Trophoblast cell (in vitro differentiated cells and primary cell): ENCODE data around the gene SCD5. TPM values are rescaled to one million over a fixed set of nuclear protein-coding genes. Genes with fewer than 3 reads are reported as not detected.
A peak's percentile ranks its signal among the peaks of the same experiment; 100 is the strongest.

Experiments
- DNase-seq, 2 donors: peaks; one replicate each; pipeline ENCODE4 v3.0.0-alpha.2; 2016
- H2AFZ ChIP-seq: 2 replicates; pipeline ENCODE4 v1.6.1; 2013; ENCODE audit warnings: low read length, moderate library complexity, mild to moderate bottlenecking; ENCODE audit not compliant: insufficient read depth, poor library complexity
- H2AK5ac ChIP-seq: 2 replicates; pipeline ENCODE4 v1.6.1; 2013; ENCODE audit warnings: mild to moderate bottlenecking, low read length
- H2BK120ac ChIP-seq: 2 replicates; pipeline ENCODE4 v1.6.1; 2013; ENCODE audit warnings: low read length, mild to moderate bottlenecking, moderate library complexity; ENCODE audit not compliant: insufficient read depth, poor library complexity
- H2BK12ac ChIP-seq: 2 replicates; pipeline ENCODE4 v1.6.1; 2013; ENCODE audit warnings: mild to moderate bottlenecking, low read length, moderate library complexity
- H2BK5ac ChIP-seq: 2 replicates; pipeline ENCODE4 v1.6.1; 2013; ENCODE audit warnings: low read length, low read depth, moderate library complexity, mild to moderate bottlenecking; ENCODE audit not compliant: poor library complexity
- H3K14ac ChIP-seq: 2 replicates; pipeline ENCODE4 v1.6.1; 2013; ENCODE audit warnings: mild to moderate bottlenecking, low read length
- H3K18ac ChIP-seq: 2 replicates; pipeline ENCODE4 v1.6.1; 2013; ENCODE audit warnings: mild to moderate bottlenecking, low read length
- H3K23ac ChIP-seq: 2 replicates; pipeline ENCODE4 v1.6.1; 2013; ENCODE audit warnings: low read length
- H3K27ac ChIP-seq: 2 replicates; pipeline ENCODE4 v1.5.1; 2013; ENCODE audit warnings: low read depth, mild to moderate bottlenecking, inconsistent platforms, low read length, moderate library complexity
- H3K27me3 ChIP-seq: 2 replicates; pipeline ENCODE4 v1.6.1; 2013; ENCODE audit warnings: inconsistent platforms, mild to moderate bottlenecking, low read length, moderate library complexity; ENCODE audit not compliant: insufficient read depth
- H3K36me3 ChIP-seq, 2 experiments: 1 replicate in 1 of 2; 2 replicates in 1 of 2; pipeline ENCODE4 v1.6.1; 2013; ENCODE audit warnings: low read length in 2 of 2, mild to moderate bottlenecking in 2 of 2, moderate library complexity in 1 of 2; ENCODE audit not compliant: insufficient read depth in 2 of 2, control insufficient read depth in 1 of 2
- H3K4ac ChIP-seq: 2 replicates; pipeline ENCODE4 v1.6.1; 2013; ENCODE audit warnings: low read depth, mild to moderate bottlenecking, low read length, moderate library complexity
- H3K4me1 ChIP-seq, 2 experiments: 1 replicate in 1 of 2; 2 replicates in 1 of 2; pipeline ENCODE4 v1.6.1; 2013; ENCODE audit warnings: low read length in 2 of 2, mild to moderate bottlenecking in 2 of 2, moderate library complexity in 1 of 2; ENCODE audit not compliant: insufficient read depth in 2 of 2, control insufficient read depth in 1 of 2
- H3K4me2 ChIP-seq: 2 replicates; pipeline ENCODE4 v1.6.1; 2013; ENCODE audit warnings: inconsistent platforms, mild to moderate bottlenecking, low read length, moderate library complexity
- H3K4me3 ChIP-seq: 2 replicates; pipeline ENCODE4 v1.5.1; 2013; ENCODE audit warnings: mild to moderate bottlenecking, low read depth, low read length, inconsistent platforms
- H3K79me1 ChIP-seq: one replicate; pipeline ENCODE4 v1.6.1; 2013; ENCODE audit warnings: low read length
- H3K79me2 ChIP-seq: 2 replicates; pipeline ENCODE4 v1.6.1; 2013; ENCODE audit warnings: low read length, mild to moderate bottlenecking; ENCODE audit not compliant: control insufficient read depth, insufficient read depth, poor library complexity
- H3K9ac ChIP-seq: 2 replicates; pipeline ENCODE4 v1.6.1; 2013; ENCODE audit warnings: mild to moderate bottlenecking, low read length
- H3K9me3 ChIP-seq: 2 replicates; pipeline ENCODE4 v1.6.1; 2013; ENCODE audit warnings: low read depth, mild to moderate bottlenecking, control low read depth, inconsistent platforms, low read length; ENCODE audit not compliant: insufficient read depth
- H4K12ac ChIP-seq: 2 replicates; pipeline ENCODE4 v1.6.1; 2013; ENCODE audit warnings: low read depth, mild to moderate bottlenecking, low read length, moderate library complexity
- H4K8ac ChIP-seq: 2 replicates; pipeline ENCODE4 v1.6.1; 2013; ENCODE audit warnings: low read depth, mild to moderate bottlenecking, low read length, moderate library complexity
- H4K91ac ChIP-seq: one replicate; pipeline ENCODE4 v1.6.1; 2013; ENCODE audit warnings: low read depth, mild to moderate bottlenecking, low read length, moderate library complexity
- WGBS: extraction: QIAGEN DNeasy Blood & Tissue Kit; methylation state at CpG from one replicate; pipeline ENCODE4 v1.1.7; 2013; ENCODE audit warnings: missing lambda C conversion rate; ENCODE audit not compliant: insufficient read length, insufficient coverage; ENCODE audit errors: extremely low coverage; 5-methylcytosine and 5-hydroxymethylcytosine counted together
- polyA plus RNA-seq: library from polyadenylated mRNA; stranded (reverse); fragments of 200-250 nt; gene quantifications from 2 replicates; pipeline ENCODE4 v1.2.3, GENCODE V29; 2013

The SCD5 gene
- polyA plus RNA-seq, result 2.8 TPM in 2 replicates

GRCh38 chr4:82798168-82799005 lies at the start of gene SCD5:
TSS of gene SCD5 (minus strand) at chr4:82798796. CDS start at chr4:82798537, 259 bp downstream.
- Histone ChIP-seq H3K4me2 (peak within 1 kb of the TSS; percentile 73), H4K8ac (no peak within 1 kb of the TSS), H2BK120ac (no peak within 1 kb of the TSS), H3K9ac (no peak within 1 kb of the TSS), H3K14ac (peak within 1 kb of the TSS; percentile 22), H2AFZ (peak within 1 kb of the TSS; percentile 31), H3K18ac (no peak within 1 kb of the TSS), H3K4me1 (peaks cover 4 to 8% of the 10 kb centered on the region in 2 experiments), H2AK5ac (no peak within 1 kb of the TSS), H3K36me3 (no peaks in the 10 kb centered on the region), H3K4me3 (peak within 1 kb of the TSS; percentile 62), H2BK5ac (no peak within 1 kb of the TSS), H3K23ac (no peak within 1 kb of the TSS), H3K27me3 (peaks cover 35% of the 10 kb centered on the region), H3K27ac (no peak within 1 kb of the TSS), H3K4ac (no peak within 1 kb of the TSS), H3K9me3 (peaks cover 2% of the 10 kb centered on the region), H4K91ac (no peak within 1 kb of the TSS), H3K79me1 (no peaks in the 10 kb centered on the region), H2BK12ac (no peak within 1 kb of the TSS), H3K79me2 (no peaks in the 10 kb centered on the region), H4K12ac (no peak within 1 kb of the TSS)
- WGBS, result no CpG with 5 or more reads among the region's 94 CpGs
- peak in 1 of 2 donors; percentile 44 for DNase-seq

GRCh38 chr4:82842593-82842992 lies 44.0 kb upstream of the SCD5 start:
- Histone ChIP-seq H3K9ac (no peak overlapping the region), H2AK5ac (no peak overlapping the region), H3K79me2 (no peaks in the 10 kb centered on the region), H3K27me3 (no peaks in the 10 kb centered on the region), H2AFZ (no peak overlapping the region), H2BK12ac (no peak overlapping the region), H4K91ac (no peak overlapping the region), H3K14ac (no peak overlapping the region), H2BK5ac (no peak overlapping the region), H3K4me2 (no peak overlapping the region), H2BK120ac (no peak overlapping the region), H4K8ac (no peak overlapping the region), H3K27ac (no peak overlapping the region), H3K4ac (no peak overlapping the region), H3K23ac (no peak overlapping the region), H3K4me1 (no peaks in the 10 kb centered on the region), H3K36me3 (peaks cover 31 to 47% of the 10 kb centered on the region in 2 experiments), H3K79me1 (no peaks in the 10 kb centered on the region), H3K18ac (no peak overlapping the region), H4K12ac (no peak overlapping the region), H3K9me3 (no peaks in the 10 kb centered on the region), H3K4me3 (no peak overlapping the region)
- DNase-seq, result no peak

- H3K9ac ChIP-seq, result no peak overlapping the region
- H3K27me3 ChIP-seq, result no peaks in the 10 kb centered on the region
- no peaks in the 10 kb centered on the region for H3K79me2 ChIP-seq
- H3K79me1 ChIP-seq, result no peaks in the 10 kb centered on the region
- H2BK5ac ChIP-seq, result no peak overlapping the region
- no peak overlapping the region for H2AK5ac ChIP-seq
- no peak overlapping the region for H2BK120ac ChIP-seq
- no peak for DNase-seq
- no peak overlapping the region for H4K91ac ChIP-seq
- no peak overlapping the region for H2BK12ac ChIP-seq
- H3K18ac ChIP-seq, result no peak overlapping the region
- H3K36me3 ChIP-seq, result peaks cover 26 to 42% of the 10 kb centered on the region in 2 experiments
- H4K8ac ChIP-seq, result no peak overlapping the region
- no CpG with 5 or more reads among the region's 1 CpG for WGBS
- no peak overlapping the region for H3K4me2 ChIP-seq
- no peaks in the 10 kb centered on the region for H3K4me1 ChIP-seq
- H3K9me3 ChIP-seq, result no peaks in the 10 kb centered on the region
- no peak overlapping the region for H4K12ac ChIP-seq
- no peak overlapping the region for H3K14ac ChIP-seq
- H3K4ac ChIP-seq, result no peak overlapping the region
- H2AFZ ChIP-seq, result no peak overlapping the region
- H3K23ac ChIP-seq, result no peak overlapping the region
- no peak overlapping the region for H3K27ac ChIP-seq
- H3K4me3 ChIP-seq, result no peak overlapping the region
These were observed 41.0 kb upstream of the SCD5 start for GRCh38 chr4:82839624-82840023.

- Histone ChIP-seq H3K4ac (no peak overlapping the region), H2BK5ac (no peak overlapping the region), H2BK120ac (no peak overlapping the region), H3K9me3 (no peaks in the 10 kb centered on the region), H3K79me1 (no peaks in the 10 kb centered on the region), H3K4me1 (no peaks in the 10 kb centered on the region), H4K8ac (no peak overlapping the region), H3K27ac (no peak overlapping the region), H3K79me2 (no peaks in the 10 kb centered on the region), H4K91ac (no peak overlapping the region), H3K4me3 (no peak overlapping the region), H2AFZ (no peak overlapping the region), H3K23ac (no peak overlapping the region), H3K36me3 (peaks cover 9 to 23% of the 10 kb centered on the region in 2 experiments), H3K27me3 (no peaks in the 10 kb centered on the region), H2AK5ac (no peak overlapping the region), H3K9ac (no peak overlapping the region), H4K12ac (no peak overlapping the region), H3K4me2 (no peak overlapping the region), H2BK12ac (no peak overlapping the region), H3K14ac (no peak overlapping the region), H3K18ac (no peak overlapping the region)
- WGBS, result no CpG with 5 or more reads among the region's 1 CpG
- peak; percentile 55 to 71 for DNase-seq
These were observed 35.2 kb upstream of the SCD5 start for GRCh38 chr4:82833696-82834313.
